NCI-H2081 (cell line): ENCODE measurements around the gene OR8A1.
A peak's percentile ranks its signal among the peaks of the same experiment; 100 is the strongest.
"Not testable (repeated sequence)": the region's sequence is repeated elsewhere in the genome, so short reads cannot be mapped to it uniquely, and the experiment has no call there.

Source experiments
- DNase-seq, 2 experiments: peaks; one replicate each; lab custom pipeline; 2025; lab: John Stamatoyannopoulos, UW

Gene OR8A1

GRCh38 chr11:124595302-124595701 lies 25.5 kb downstream of the OR8A1 start:
- DNase-seq: no peak

DNA sequence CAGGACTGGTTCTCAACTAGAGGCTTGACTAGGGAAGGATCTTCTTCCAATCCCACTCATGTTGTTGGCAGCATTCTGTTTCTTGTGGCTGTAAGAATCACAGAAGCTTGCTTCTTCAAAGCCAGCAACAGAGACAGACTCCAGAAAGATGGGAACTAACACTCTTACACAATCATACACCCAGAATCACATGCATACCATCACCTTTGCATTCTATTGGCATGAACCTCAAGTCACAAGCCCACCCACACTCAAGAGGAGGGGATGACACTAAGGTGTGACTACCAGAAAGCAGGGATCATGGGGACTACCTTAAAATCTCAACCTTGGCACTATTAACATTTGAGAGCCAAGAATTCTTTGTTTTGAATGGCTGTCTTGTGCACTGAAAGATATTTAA lies 27.8 kb downstream of the OR8A1 start:
- DNase-seq: no peak

DNA sequence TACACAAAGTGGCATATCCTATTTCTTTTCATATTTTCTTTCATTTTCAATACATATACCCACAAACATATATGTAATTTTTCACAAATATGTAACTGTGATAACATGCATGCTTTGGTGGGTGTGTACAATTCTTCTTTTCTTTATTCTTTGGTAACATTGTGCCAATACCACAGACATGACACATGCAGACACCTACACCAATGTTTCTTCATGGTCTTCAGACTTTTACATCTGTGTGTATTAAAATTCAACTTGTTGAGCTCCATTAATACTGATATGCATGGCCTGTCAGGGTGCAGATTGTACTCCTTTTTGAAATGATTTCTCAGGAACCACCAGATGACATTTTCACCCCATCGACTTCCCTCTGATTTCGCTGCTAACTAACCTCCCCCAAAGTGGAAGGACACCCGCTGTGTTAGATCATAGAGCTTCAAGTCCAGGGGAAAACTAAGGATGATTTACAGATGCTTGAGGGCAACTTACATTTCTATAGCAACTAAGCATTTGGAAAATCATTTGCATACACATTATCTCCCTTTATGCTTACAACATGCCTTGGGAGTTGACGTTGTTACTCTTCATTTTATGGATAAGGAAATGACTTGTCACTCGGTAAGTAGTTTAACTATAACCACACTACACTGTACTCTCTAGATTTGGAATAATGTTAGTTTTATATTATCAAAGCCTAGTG lies 31.0 kb downstream of the OR8A1 start:
- no peak for DNase-seq

DNA sequence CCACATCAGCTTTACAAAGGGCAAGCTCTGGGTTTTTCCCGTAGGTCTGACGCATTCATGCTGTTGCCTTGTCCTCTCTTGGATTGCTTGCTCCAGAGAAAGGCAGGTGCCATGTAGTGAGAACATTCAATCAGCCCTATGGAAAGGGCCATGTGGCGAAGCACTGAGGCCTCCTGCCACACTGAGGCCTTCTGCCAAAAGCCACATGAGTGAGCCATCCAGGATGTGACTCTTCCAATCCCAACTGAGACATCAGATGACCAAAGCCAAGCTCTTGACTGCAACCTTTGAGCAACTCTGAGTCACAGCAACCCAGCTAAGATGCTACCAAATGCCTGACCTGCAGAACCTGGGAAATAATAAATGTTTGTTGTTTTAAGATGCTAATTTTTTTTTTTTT lies 32.4 kb downstream of the OR8A1 start:
- no peak for DNase-seq

DNA sequence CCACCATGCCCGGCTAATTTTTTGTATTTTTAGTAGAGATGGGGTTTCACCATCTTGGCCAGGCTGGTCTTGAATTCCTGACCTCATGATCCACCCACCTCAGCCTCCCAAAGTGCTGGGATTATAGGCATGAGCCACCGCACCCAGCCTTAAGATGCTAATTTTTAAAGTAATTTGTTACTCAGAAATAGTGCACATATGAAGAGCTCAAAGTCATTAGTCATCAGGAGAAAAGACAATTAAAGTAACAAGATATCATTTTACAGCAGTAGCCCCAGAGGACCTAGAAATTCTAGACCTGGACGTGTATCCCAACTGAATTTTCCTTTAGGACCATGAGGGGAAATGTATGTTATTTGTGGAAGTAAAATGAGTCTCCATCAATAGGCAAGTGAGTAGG lies 32.9 kb downstream of the OR8A1 start:
- not testable (repeated sequence) for DNase-seq

GRCh38 chr11:124605719-124606118 lies 35.9 kb downstream of the OR8A1 start:
- no peak for DNase-seq

- no peak for DNase-seq
Observed at GRCh38 chr11:124608147-124608546, 38.4 kb downstream of the OR8A1 start.

- DNase-seq: no peak
Observed at GRCh38 chr11:124610295-124610694, 40.5 kb downstream of the OR8A1 start.

- DNase-seq: no peak
Observed at GRCh38 chr11:124611064-124611463, 41.3 kb downstream of the OR8A1 start, which contains the start of gene PANX3. TSS of gene PANX3 (plus strand) at chr11:124611428. CDS start at chr11:124611557, 129 bp downstream.

DNA sequence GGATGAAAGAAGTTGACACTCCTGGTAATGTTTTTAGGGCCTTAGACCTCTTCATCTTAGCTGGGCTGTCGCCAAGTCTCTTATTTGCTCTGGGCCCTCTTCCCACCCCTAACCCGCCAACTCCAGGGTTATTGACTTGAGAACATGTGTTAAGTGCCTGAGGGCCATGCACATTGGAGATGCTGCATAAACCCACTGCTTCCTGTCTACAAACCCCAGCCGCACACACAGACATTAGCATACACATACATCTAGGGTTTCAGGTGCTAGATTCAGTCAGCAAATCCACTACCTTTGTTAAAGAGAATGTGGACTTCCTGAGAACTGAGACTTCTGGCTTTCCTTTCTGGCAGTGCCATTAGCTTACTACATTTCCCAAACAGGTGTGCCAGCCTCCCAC lies 42.2 kb downstream of the OR8A1 start:
- DNase-seq: peak in 1 of 2 experiments; percentile 4

- DNase-seq: no peak
Observed at GRCh38 chr11:124612567-124613246, 42.9 kb downstream of the OR8A1 start.

- no peak for DNase-seq
Observed at GRCh38 chr11:124618863-124619262, 49.1 kb downstream of the OR8A1 start.
